HUES48 (cell line): ENCODE results near the gene CDA.
A peak's percentile ranks its signal among the peaks of the same experiment; 100 is the strongest.

Experiments used
- H3K27ac ChIP-seq: one replicate; pipeline ENCODE4 v1.7.0; 2013; ENCODE audit warnings: low read depth, low read length, inconsistent platforms
- H3K27me3 ChIP-seq: 2 replicates; pipeline ENCODE4 v1.6.1; 2013; ENCODE audit warnings: mild to moderate bottlenecking, low read length; ENCODE audit not compliant: control insufficient read depth, insufficient read depth
- H3K36me3 ChIP-seq: 2 replicates; pipeline ENCODE4 v1.6.1; 2013; ENCODE audit warnings: low read length; ENCODE audit not compliant: control insufficient read depth, insufficient read depth
- H3K4me1 ChIP-seq: 2 replicates; pipeline ENCODE4 v1.6.1; 2013; ENCODE audit warnings: mild to moderate bottlenecking, low read length; ENCODE audit not compliant: control insufficient read depth, insufficient read depth
- H3K4me3 ChIP-seq: 2 replicates; pipeline ENCODE4 v1.5.1; 2013; ENCODE audit warnings: mild to moderate bottlenecking, low read depth, low read length
- H3K9ac ChIP-seq: 2 replicates; pipeline ENCODE4 v1.6.1; 2013; ENCODE audit warnings: mild to moderate bottlenecking, low read depth, low read length, moderate library complexity
- H3K9me3 ChIP-seq: 2 replicates; pipeline ENCODE4 v1.6.1; 2013; ENCODE audit warnings: low read length; ENCODE audit not compliant: control insufficient read depth, insufficient read depth

The CDA gene

GRCh38 chr1:20587661-20588053 lies 1.2 kb upstream of the CDA start:
- Histone ChIP-seq H3K4me1 (no peaks in the 10 kb centered on the region), H3K27ac (no peak overlapping the region), H3K4me3 (no peak overlapping the region), H3K9ac (no peak overlapping the region), H3K36me3 (no peaks in the 10 kb centered on the region), H3K27me3 (no peaks in the 10 kb centered on the region), H3K9me3 (no peaks in the 10 kb centered on the region)

- Histone ChIP-seq H3K9me3 (no peaks in the 10 kb centered on the region), H3K4me3 (no peak overlapping the region; the same call in 1 of the 2 replicates), H3K9ac (no peak overlapping the region), H3K4me1 (no peaks in the 10 kb centered on the region), H3K27me3 (no peaks in the 10 kb centered on the region), H3K36me3 (no peaks in the 10 kb centered on the region), H3K27ac (peak overlapping the region; percentile 59)
These were observed 708 bp downstream of the CDA start for GRCh38 chr1:20589331-20590278.

- Histone ChIP-seq H3K4me3 (no peak overlapping the region), H3K36me3 (no peaks in the 10 kb centered on the region), H3K27ac (peak overlapping the region; percentile 2), H3K4me1 (no peaks in the 10 kb centered on the region), H3K9me3 (no peaks in the 10 kb centered on the region), H3K9ac (no peak overlapping the region), H3K27me3 (no peaks in the 10 kb centered on the region)
These were observed 1.4 kb downstream of the CDA start for GRCh38 chr1:20590306-20590777.

GRCh38 chr1:20593756-20594155 lies 4.9 kb downstream of the CDA start:
- H3K9me3 ChIP-seq = no peaks in the 10 kb centered on the region
- no peaks in the 10 kb centered on the region for H3K27me3 ChIP-seq
- no peaks in the 10 kb centered on the region for H3K36me3 ChIP-seq
- no peak overlapping the region for H3K9ac ChIP-seq
- H3K4me1 ChIP-seq = no peaks in the 10 kb centered on the region
- H3K27ac ChIP-seq = no peak overlapping the region
- H3K4me3 ChIP-seq = no peak overlapping the region

- Histone ChIP-seq H3K36me3 (no peaks in the 10 kb centered on the region), H3K9me3 (no peaks in the 10 kb centered on the region), H3K27me3 (no peaks in the 10 kb centered on the region), H3K27ac (no peak overlapping the region), H3K4me1 (no peaks in the 10 kb centered on the region), H3K4me3 (no peak overlapping the region), H3K9ac (no peak overlapping the region)
These were observed 5.8 kb downstream of the CDA start for GRCh38 chr1:20594746-20595145.

GRCh38 chr1:20596106-20596505 lies 7.2 kb downstream of the CDA start:
- Histone ChIP-seq H3K27me3 (no peaks in the 10 kb centered on the region), H3K27ac (no peak overlapping the region), H3K9me3 (no peaks in the 10 kb centered on the region), H3K9ac (no peak overlapping the region), H3K4me3 (no peak overlapping the region), H3K4me1 (no peaks in the 10 kb centered on the region), H3K36me3 (no peaks in the 10 kb centered on the region)

GRCh38 chr1:20597650-20598049 lies 8.8 kb downstream of the CDA start:
- H3K4me3 ChIP-seq = no peak overlapping the region
- H3K4me1 ChIP-seq = no peaks in the 10 kb centered on the region
- no peaks in the 10 kb centered on the region for H3K9me3 ChIP-seq
- H3K36me3 ChIP-seq = no peaks in the 10 kb centered on the region
- no peak overlapping the region for H3K27ac ChIP-seq
- no peak overlapping the region for H3K9ac ChIP-seq
- no peaks in the 10 kb centered on the region for H3K27me3 ChIP-seq

GRCh38 chr1:20600156-20600555 lies 11.3 kb downstream of the CDA start:
- no peaks in the 10 kb centered on the region for H3K36me3 ChIP-seq
- H3K9me3 ChIP-seq = 0 out of 2 replicates have a peak, but pooled peaks cover 2% of the 10 kb centered on the region
- H3K27me3 ChIP-seq = no peaks in the 10 kb centered on the region
- no peak overlapping the region for H3K9ac ChIP-seq
- H3K4me1 ChIP-seq = no peaks in the 10 kb centered on the region
- H3K27ac ChIP-seq = no peak overlapping the region
- H3K4me3 ChIP-seq = no peak overlapping the region

- Histone ChIP-seq H3K36me3 (no peaks in the 10 kb centered on the region), H3K9me3 (0 out of 2 replicates have a peak, but pooled peaks cover 2% of the 10 kb centered on the region), H3K27me3 (no peaks in the 10 kb centered on the region), H3K9ac (no peak overlapping the region), H3K4me1 (no peaks in the 10 kb centered on the region), H3K4me3 (no peak overlapping the region), H3K27ac (no peak overlapping the region)
These were observed 12.4 kb downstream of the CDA start for GRCh38 chr1:20601129-20601825.

GRCh38 chr1:20602851-20603450 lies 14.1 kb downstream of the CDA start:
- H3K36me3 ChIP-seq = no peaks in the 10 kb centered on the region
- H3K27me3 ChIP-seq = no peaks in the 10 kb centered on the region
- H3K4me3 ChIP-seq = no peak overlapping the region
- no peaks in the 10 kb centered on the region for H3K4me1 ChIP-seq
- no peak overlapping the region for H3K9ac ChIP-seq
- 0 out of 2 replicates have a peak, but pooled peaks cover 2% of the 10 kb centered on the region for H3K9me3 ChIP-seq
- no peak overlapping the region for H3K27ac ChIP-seq
